SK-N-SH (cell line): Measurements from ENCODE around the gene MSH5. TPM values are rescaled to one million over a fixed set of nuclear protein-coding genes. Genes with fewer than 3 reads are reported as not detected.

Source experiments
- CTCF ChIA-PET: fragments of 300-600, 350-600 bp; formaldehyde crosslinking; extraction: SDS; loops from one replicate; lab custom pipeline; 2021; lab: Yijun Ruan, JAX
- POLR2A ChIA-PET: fragments of 350-600 bp; sonication (Branson Sonifier 250); formaldehyde crosslinking; extraction: SDS; loops from one replicate; lab custom pipeline; 2020; ENCODE audit warnings: antibody characterized with exemption, inconsistent platforms; lab: Yijun Ruan, JAX
- DNase-seq: peaks from one replicate; pipeline ENCODE4 v3.0.0; 2012
- H2AFZ ChIP-seq: fragments of 200-600 bp; sonication (generic); 2 replicates; pipeline ENCODE4 v1.8.1; 2016; ENCODE audit warnings: antibody characterized with exemption, mild to moderate bottlenecking, low read depth
- H3F3A ChIP-seq: fragments of 200-600 bp; sonication (generic); replicated peaks from 2 replicates; pipeline ENCODE3; 2016; ENCODE audit warnings: antibody characterized with exemption, mild to moderate bottlenecking; ENCODE audit not compliant: insufficient read depth
- H3K27ac ChIP-seq, 2 experiments: fragments of 200-500 bp in 1 of 2; fragments of 200-600 bp in 1 of 2; sonication (Bioruptor generic) in 1 of 2; sonication (generic), shearing (Covaris generic) in 1 of 2; 2 replicates each; pipeline versions ENCODE4 v1.5.1 to v1.6.1; 2014 to 2016; ENCODE audit warnings: low read depth in 2 of 2, inconsistent platforms in 1 of 2, low read length in 1 of 2, mild to moderate bottlenecking in 1 of 2, mixed read lengths in 1 of 2
- H3K27me3 ChIP-seq: fragments of 200-600 bp; sonication (generic), shearing (Covaris generic); 2 replicates; pipeline ENCODE4 v1.6.1; 2016; ENCODE audit warnings: mixed run types; ENCODE audit not compliant: insufficient read depth
- H3K36me3 ChIP-seq, 2 experiments: fragments of 200-500 bp in 1 of 2; fragments of 200-600 bp in 1 of 2; sonication (Bioruptor generic) in 1 of 2; sonication (generic) in 1 of 2; replicated peaks in 1 of 2; 2 replicates each; pipeline versions ENCODE3 to v1.5.1; 2014 to 2016; ENCODE audit warnings: low read length in 1 of 2, mild to moderate bottlenecking in 1 of 2; ENCODE audit not compliant: insufficient read depth in 2 of 2, control insufficient read depth in 1 of 2
- H3K4me1 ChIP-seq, 2 experiments: fragments of 200-500 bp in 1 of 2; fragments of 200-600 bp in 1 of 2; sonication (Bioruptor generic) in 1 of 2; sonication (generic), shearing (Covaris generic) in 1 of 2; 2 replicates each; pipeline versions ENCODE4 v1.5.1 to v1.6.1; 2014 to 2016; ENCODE audit warnings: low read depth in 1 of 2, low read length in 1 of 2, mixed run types in 1 of 2; ENCODE audit not compliant: insufficient read depth in 2 of 2, control insufficient read depth in 1 of 2
- H3K4me2 ChIP-seq: fragments of 200-600 bp; sonication (generic), shearing (Covaris generic); 2 replicates; pipeline ENCODE4 v1.6.1; 2017; ENCODE audit warnings: mixed run types
- H3K4me3 ChIP-seq, 2 experiments: fragments of 200-500 bp in 1 of 2; fragments of 200-600 bp in 1 of 2; sonication (Bioruptor generic) in 1 of 2; sonication (generic), shearing (Covaris generic) in 1 of 2; 2 replicates each; pipeline versions ENCODE4 v1.5.1 to v1.8.1; 2014 to 2016; ENCODE audit warnings: low read depth in 2 of 2, inconsistent platforms in 1 of 2, low read length in 1 of 2, mild to moderate bottlenecking in 1 of 2, mixed read lengths in 1 of 2, moderate library complexity in 1 of 2
- H3K79me2 ChIP-seq: fragments of 200-600 bp; sonication (generic); 2 replicates; pipeline ENCODE4 v1.8.1; 2017; ENCODE audit warnings: mild to moderate bottlenecking; ENCODE audit not compliant: insufficient read depth
- H3K9ac ChIP-seq: fragments of 200-600 bp; sonication (generic); 2 replicates; pipeline ENCODE4 v1.6.1; 2017; ENCODE audit warnings: mixed run types
- H3K9me2 ChIP-seq: fragments of 200-600 bp; sonication (generic); 2 replicates; pipeline ENCODE4 v1.6.1; 2017; ENCODE audit warnings: mixed run types
- H3K9me3 ChIP-seq: fragments of 200-600 bp; sonication (generic); 2 replicates; pipeline ENCODE4 v1.6.1; 2017; ENCODE audit warnings: mixed run types, mild to moderate bottlenecking, moderate library complexity
- H4K20me1 ChIP-seq: fragments of 200-600 bp; sonication (generic); 2 replicates; pipeline ENCODE4 v1.6.1; 2017; ENCODE audit warnings: mild to moderate bottlenecking, mixed run types; ENCODE audit not compliant: insufficient read depth
- CHD2 ChIP-seq: fragments of 150-350 bp; IDR thresholded peaks from 2 replicates; pipeline ENCODE4 v1.6.1; 2018; ENCODE audit warnings: low read length; ENCODE audit not compliant: partially characterized antibody
- CTCF ChIP-seq: fragments of 200-600 bp; sonication (generic); IDR thresholded peaks from 2 replicates; pipeline ENCODE4 v1.6.1; 2017; ENCODE audit warnings: antibody characterized with exemption, mild to moderate bottlenecking, moderate library complexity
- ELF1 ChIP-seq: IDR thresholded peaks from 2 replicates; pipeline ENCODE4 v1.4.0; 2012
- EP300 ChIP-seq, 2 experiments: IDR thresholded peaks; 2 replicates each; pipeline versions ENCODE4 v1.4.0 to v1.6.1; 2012; ENCODE audit warnings: borderline replicate concordance in 1 of 2, low read depth in 1 of 2, low read length in 1 of 2
- FOSL2 ChIP-seq: IDR thresholded peaks from 2 replicates; pipeline ENCODE4 v1.4.0; 2012; ENCODE audit warnings: low read depth, mild to moderate bottlenecking, moderate library complexity, borderline replicate concordance
- FOXJ3 ChIP-seq: sonication (generic); formaldehyde crosslinking; IDR thresholded peaks from 2 replicates; pipeline ENCODE4 v1.5.1; 2020; ENCODE audit warnings: mild to moderate bottlenecking, missing genetic modification reagents
- FOXM1 ChIP-seq: IDR thresholded peaks from 2 replicates; pipeline ENCODE4 v1.4.0; 2012; ENCODE audit warnings: low read depth, mild to moderate bottlenecking
- GABPA ChIP-seq: IDR thresholded peaks from 2 replicates; pipeline ENCODE4 v1.4.0; 2012; ENCODE audit warnings: low read depth, mild to moderate bottlenecking
- GATA2 ChIP-seq: sonication (generic); formaldehyde crosslinking; IDR thresholded peaks from 2 replicates; pipeline ENCODE4 v1.5.0; 2020; ENCODE audit warnings: mild to moderate bottlenecking, missing genetic modification reagents
- IRF3 ChIP-seq: fragments of 150-350 bp; IDR thresholded peaks from 2 replicates; pipeline ENCODE4 v1.6.1; 2016; ENCODE audit warnings: mild to moderate bottlenecking, low read depth, low read length
- MEF2A ChIP-seq: IDR thresholded peaks from 2 replicates; pipeline ENCODE4 v1.4.0; 2012; ENCODE audit warnings: low read depth, borderline replicate concordance
- NRF1 ChIP-seq: IDR thresholded peaks from 2 replicates; pipeline ENCODE4 v1.6.1; 2012; ENCODE audit warnings: low read depth, mild to moderate bottlenecking, low read length
- PBX3 ChIP-seq: IDR thresholded peaks from 2 replicates; pipeline ENCODE4; 2012
- TEAD4 ChIP-seq: IDR thresholded peaks from 2 replicates; pipeline ENCODE4 v1.4.0; 2012; ENCODE audit warnings: mild to moderate bottlenecking, borderline replicate concordance; ENCODE audit not compliant: insufficient read depth
- USF2 ChIP-seq: fragments of 150-350 bp; IDR thresholded peaks from 2 replicates; pipeline ENCODE4 v1.6.1; 2017; ENCODE audit warnings: antibody characterized with exemption, low read length, low read depth, borderline replicate concordance
- WGBS: methylation state at CpG from one replicate; pipeline ENCODE4 v1.1.6; 2017; ENCODE audit warnings: low lambda C conversion rate; 5-methylcytosine and 5-hydroxymethylcytosine counted together
- polyA plus RNA-seq, 3 experiments: library from polyadenylated mRNA; depleted of rRNA; stranded (reverse); fragments of >200 nt; gene quantifications; 2 replicates each; pipeline ENCODE4 v1.2.3, GENCODE V29; 2012

MSH5 gene
- polyA plus RNA-seq, 1 of the 3 experiments (the other 2 are of a cell fraction), result 16.0 TPM

- Histone ChIP-seq H3K4me1 (peaks cover 9 to 10% of the 10 kb centered on the region in 2 experiments; a peak in 2 of 4 replicates), H3K79me2 (no peaks in the 10 kb centered on the region), H3K4me3 (no peak overlapping the region), H3K27me3 (no peaks in the 10 kb centered on the region)
- 95% methylated on average over 21 of the region's 23 CpGs for WGBS
- TF ChIP-seq USF2, result no peak
- TF ChIP-seq TEAD4, result no peak
- TF ChIP-seq EP300 (IDR thresholded peaks at IDR 0.05; ENCODE audit: borderline replicate concordance in 1 of 2, low read depth in 1 of 2, low read length in 1 of 2), result no peak
- no peak for TF ChIP-seq ELF1
- no peak for TF ChIP-seq NRF1
- no peak for TF ChIP-seq GATA2 (CRISPR knock-in tag)
- TF ChIP-seq FOXM1, result no peak
- TF ChIP-seq CTCF, result no peak
- no peak for TF ChIP-seq GABPA
- TF ChIP-seq FOSL2, result no peak
- no peak for TF ChIP-seq CHD2
- no peak for TF ChIP-seq MEF2A
- TF ChIP-seq FOXJ3 (CRISPR knock-in tag), result no peak
- no peak for TF ChIP-seq PBX3
- no peak for TF ChIP-seq IRF3
- TF ChIP-seq, all 33 proteins: peak for 0
- H3K36me3 ChIP-seq, result peaks cover 14 to 65% of the 10 kb centered on the region in 2 experiments
- H4K20me1 ChIP-seq, result no peaks in the 10 kb centered on the region
- no peak overlapping the region for H3K9ac ChIP-seq
- no peaks in the 10 kb centered on the region for H3K9me3 ChIP-seq
- no peak for DNase-seq
- H2AFZ ChIP-seq, result no peak overlapping the region
- H3F3A ChIP-seq, result peaks cover 3% of the 10 kb centered on the region
- POLR2A ChIA-PET, result no interaction called here
- CTCF ChIA-PET, result interaction anchor here (1.5 to 9.9 kb wide), 2 partner anchors 9 to 12 kb away, joined by 5 to 62 read pairs; no protein-coding TSS in a partner anchor
- no peak overlapping the region for H3K27ac ChIP-seq
- no peak overlapping the region for H3K4me2 ChIP-seq
- H3K9me2 ChIP-seq, result no peaks in the 10 kb centered on the region
These were observed 41.7 kb downstream of the MSH5 start for GRCh38 chr6:31781244-31782125.
